ENCODE data around the gene TAF1B. TPM values are rescaled to one million over a fixed set of nuclear protein-coding genes. Genes with fewer than 3 reads are reported as not detected.

Gene TAF1B
- total RNA-seq: 5.4 and 10.3 TPM in 2 replicates

GRCh38 chr2:9843229-9844035 lies at the start of gene TAF1B:
Gene TAF1B (plus strand): TSS chr2:9843474. CDS start chr2:9843542, 68 bp downstream.

GRCh38 chr2:9951522-9952285 lies 108.4 kb downstream of the TAF1B start, which contains the start of gene GRHL1:
Gene GRHL1 (plus strand): TSS chr2:9951693. CDS start chr2:9951834, 141 bp downstream.

Other genes with a start within 250 kb of the TAF1B start
- 401 and 459 TPM in 2 replicates for gene YWHAQ, start 212.5 kb upstream of the TAF1B start, total RNA-seq
- 0.50 and 0.74 TPM in 2 replicates for gene GRHL1, start 108.2 kb downstream of the TAF1B start, total RNA-seq
- gene KLF11, start 200.1 kb downstream of the TAF1B start, total RNA-seq: 3.5 and 3.7 TPM in 2 replicates
- gene CYS1, start 236.9 kb downstream of the TAF1B start, total RNA-seq: 0.30 and 0.50 TPM in 2 replicates

Measured in bronchus fibroblast of lung (primary cell).